SK-N-SH (cell line): ENCODE measurements around the gene OGA. TPM values are rescaled to one million over a fixed set of nuclear protein-coding genes. Genes with fewer than 3 reads are reported as not detected.

Experiments
- CTCF ChIA-PET: fragments of 300-600, 350-600 bp; formaldehyde crosslinking; extraction: SDS; loops from one replicate; lab custom pipeline; 2021; lab: Yijun Ruan, JAX
- POLR2A ChIA-PET: fragments of 350-600 bp; sonication (Branson Sonifier 250); formaldehyde crosslinking; extraction: SDS; loops from one replicate; lab custom pipeline; 2020; ENCODE audit warnings: antibody characterized with exemption, inconsistent platforms; lab: Yijun Ruan, JAX
- DNase-seq: peaks from one replicate; pipeline ENCODE4 v3.0.0; 2012
- H2AFZ ChIP-seq: fragments of 200-600 bp; sonication (generic); 2 replicates; pipeline ENCODE4 v1.8.1; 2016; ENCODE audit warnings: antibody characterized with exemption, mild to moderate bottlenecking, low read depth
- H3F3A ChIP-seq: fragments of 200-600 bp; sonication (generic); replicated peaks from 2 replicates; pipeline ENCODE3; 2016; ENCODE audit warnings: antibody characterized with exemption, mild to moderate bottlenecking; ENCODE audit not compliant: insufficient read depth
- H3K27ac ChIP-seq, 2 experiments: fragments of 200-500 bp in 1 of 2; fragments of 200-600 bp in 1 of 2; sonication (Bioruptor generic) in 1 of 2; sonication (generic), shearing (Covaris generic) in 1 of 2; 2 replicates each; pipeline versions ENCODE4 v1.5.1 to v1.6.1; 2014 to 2016; ENCODE audit warnings: low read depth in 2 of 2, inconsistent platforms in 1 of 2, low read length in 1 of 2, mild to moderate bottlenecking in 1 of 2, mixed read lengths in 1 of 2
- H3K27me3 ChIP-seq: fragments of 200-600 bp; sonication (generic), shearing (Covaris generic); 2 replicates; pipeline ENCODE4 v1.6.1; 2016; ENCODE audit warnings: mixed run types; ENCODE audit not compliant: insufficient read depth
- H3K36me3 ChIP-seq, 2 experiments: fragments of 200-500 bp in 1 of 2; fragments of 200-600 bp in 1 of 2; sonication (Bioruptor generic) in 1 of 2; sonication (generic) in 1 of 2; replicated peaks in 1 of 2; 2 replicates each; pipeline versions ENCODE3 to v1.5.1; 2014 to 2016; ENCODE audit warnings: low read length in 1 of 2, mild to moderate bottlenecking in 1 of 2; ENCODE audit not compliant: insufficient read depth in 2 of 2, control insufficient read depth in 1 of 2
- H3K4me1 ChIP-seq, 2 experiments: fragments of 200-500 bp in 1 of 2; fragments of 200-600 bp in 1 of 2; sonication (Bioruptor generic) in 1 of 2; sonication (generic), shearing (Covaris generic) in 1 of 2; 2 replicates each; pipeline versions ENCODE4 v1.5.1 to v1.6.1; 2014 to 2016; ENCODE audit warnings: low read depth in 1 of 2, low read length in 1 of 2, mixed run types in 1 of 2; ENCODE audit not compliant: insufficient read depth in 2 of 2, control insufficient read depth in 1 of 2
- H3K4me2 ChIP-seq: fragments of 200-600 bp; sonication (generic), shearing (Covaris generic); 2 replicates; pipeline ENCODE4 v1.6.1; 2017; ENCODE audit warnings: mixed run types
- H3K4me3 ChIP-seq, 2 experiments: fragments of 200-500 bp in 1 of 2; fragments of 200-600 bp in 1 of 2; sonication (Bioruptor generic) in 1 of 2; sonication (generic), shearing (Covaris generic) in 1 of 2; 2 replicates each; pipeline versions ENCODE4 v1.5.1 to v1.8.1; 2014 to 2016; ENCODE audit warnings: low read depth in 2 of 2, inconsistent platforms in 1 of 2, low read length in 1 of 2, mild to moderate bottlenecking in 1 of 2, mixed read lengths in 1 of 2, moderate library complexity in 1 of 2
- H3K79me2 ChIP-seq: fragments of 200-600 bp; sonication (generic); 2 replicates; pipeline ENCODE4 v1.8.1; 2017; ENCODE audit warnings: mild to moderate bottlenecking; ENCODE audit not compliant: insufficient read depth
- H3K9ac ChIP-seq: fragments of 200-600 bp; sonication (generic); 2 replicates; pipeline ENCODE4 v1.6.1; 2017; ENCODE audit warnings: mixed run types
- H3K9me2 ChIP-seq: fragments of 200-600 bp; sonication (generic); 2 replicates; pipeline ENCODE4 v1.6.1; 2017; ENCODE audit warnings: mixed run types
- H3K9me3 ChIP-seq: fragments of 200-600 bp; sonication (generic); 2 replicates; pipeline ENCODE4 v1.6.1; 2017; ENCODE audit warnings: mixed run types, mild to moderate bottlenecking, moderate library complexity
- H4K20me1 ChIP-seq: fragments of 200-600 bp; sonication (generic); 2 replicates; pipeline ENCODE4 v1.6.1; 2017; ENCODE audit warnings: mild to moderate bottlenecking, mixed run types; ENCODE audit not compliant: insufficient read depth
- CHD2 ChIP-seq: fragments of 150-350 bp; IDR thresholded peaks from 2 replicates; pipeline ENCODE4 v1.6.1; 2018; ENCODE audit warnings: low read length; ENCODE audit not compliant: partially characterized antibody
- EP300 ChIP-seq, 2 experiments: IDR thresholded peaks; 2 replicates each; pipeline versions ENCODE4 v1.4.0 to v1.6.1; 2012; ENCODE audit warnings: borderline replicate concordance in 1 of 2, low read depth in 1 of 2, low read length in 1 of 2
- EZH2phosphoT487 ChIP-seq: fragments of 200-600 bp; sonication (generic); IDR thresholded peaks from 2 replicates; pipeline ENCODE4 v1.6.1; 2017; ENCODE audit warnings: low read depth, mixed run types, mild to moderate bottlenecking, antibody characterized with exemption, moderate library complexity, borderline replicate concordance
- FOXJ3 ChIP-seq: sonication (generic); formaldehyde crosslinking; IDR thresholded peaks from 2 replicates; pipeline ENCODE4 v1.5.1; 2020; ENCODE audit warnings: mild to moderate bottlenecking, missing genetic modification reagents
- GABPA ChIP-seq: IDR thresholded peaks from 2 replicates; pipeline ENCODE4 v1.4.0; 2012; ENCODE audit warnings: low read depth, mild to moderate bottlenecking
- GATA2 ChIP-seq: sonication (generic); formaldehyde crosslinking; IDR thresholded peaks from 2 replicates; pipeline ENCODE4 v1.5.0; 2020; ENCODE audit warnings: mild to moderate bottlenecking, missing genetic modification reagents
- JUND ChIP-seq: IDR thresholded peaks from 2 replicates; pipeline ENCODE4 v1.4.0; 2012
- MXI1 ChIP-seq: IDR thresholded peaks from 2 replicates; pipeline ENCODE4 v1.6.1; 2012; ENCODE audit warnings: mild to moderate bottlenecking, low read depth, low read length, improper control_type of control experiment
- POLR2AphosphoS5 ChIP-seq: IDR thresholded peaks from 2 replicates; pipeline ENCODE4 v1.6.1; 2012; ENCODE audit warnings: low read depth, low read length
- RAD21 ChIP-seq: IDR thresholded peaks from 2 replicates; pipeline ENCODE4 v1.6.1; 2012; ENCODE audit warnings: mild to moderate bottlenecking, low read length
- RCOR1 ChIP-seq: fragments of 150-350 bp; IDR thresholded peaks from 2 replicates; pipeline ENCODE4 v1.6.1; 2017; ENCODE audit warnings: antibody characterized with exemption, low read length
- RFX5 ChIP-seq: IDR thresholded peaks from 2 replicates; pipeline ENCODE4 v1.6.1; 2012; ENCODE audit warnings: mild to moderate bottlenecking, improper control_type of control experiment, low read length
- RXRA ChIP-seq: IDR thresholded peaks from 2 replicates; pipeline ENCODE4 v1.4.0; 2012; ENCODE audit warnings: low read depth, mild to moderate bottlenecking, borderline replicate concordance
- SMC3 ChIP-seq: IDR thresholded peaks from 2 replicates; pipeline ENCODE4 v1.6.1; 2012; ENCODE audit warnings: low read depth, low read length, improper control_type of control experiment
- polyA plus RNA-seq, 3 experiments: library from polyadenylated mRNA; depleted of rRNA; stranded (reverse); fragments of >200 nt; gene quantifications; 2 replicates each; pipeline ENCODE4 v1.2.3, GENCODE V29; 2012
- TF ChIP-seq, protein P1 (sequence below): IDR thresholded peaks from 2 replicates; pipeline ENCODE4 v1.4.0; 2012; ENCODE audit warnings: low read depth, borderline replicate concordance
- TF ChIP-seq, protein P2 (sequence below): IDR thresholded peaks from 2 replicates; pipeline ENCODE4 v1.4.0; 2012; ENCODE audit warnings: low read depth
- TF ChIP-seq, protein P3 (sequence below): IDR thresholded peaks from 2 replicates; pipeline ENCODE4; 2012
- TF ChIP-seq, protein P4 (sequence below): fragments of 150-350 bp; IDR thresholded peaks from 2 replicates; pipeline ENCODE4 v1.6.1; 2016; ENCODE audit warnings: mild to moderate bottlenecking, low read depth, low read length

Gene OGA
- polyA plus RNA-seq, 1 of the 3 experiments (the other 2 are of a cell fraction): 24.8 TPM

DNA sequence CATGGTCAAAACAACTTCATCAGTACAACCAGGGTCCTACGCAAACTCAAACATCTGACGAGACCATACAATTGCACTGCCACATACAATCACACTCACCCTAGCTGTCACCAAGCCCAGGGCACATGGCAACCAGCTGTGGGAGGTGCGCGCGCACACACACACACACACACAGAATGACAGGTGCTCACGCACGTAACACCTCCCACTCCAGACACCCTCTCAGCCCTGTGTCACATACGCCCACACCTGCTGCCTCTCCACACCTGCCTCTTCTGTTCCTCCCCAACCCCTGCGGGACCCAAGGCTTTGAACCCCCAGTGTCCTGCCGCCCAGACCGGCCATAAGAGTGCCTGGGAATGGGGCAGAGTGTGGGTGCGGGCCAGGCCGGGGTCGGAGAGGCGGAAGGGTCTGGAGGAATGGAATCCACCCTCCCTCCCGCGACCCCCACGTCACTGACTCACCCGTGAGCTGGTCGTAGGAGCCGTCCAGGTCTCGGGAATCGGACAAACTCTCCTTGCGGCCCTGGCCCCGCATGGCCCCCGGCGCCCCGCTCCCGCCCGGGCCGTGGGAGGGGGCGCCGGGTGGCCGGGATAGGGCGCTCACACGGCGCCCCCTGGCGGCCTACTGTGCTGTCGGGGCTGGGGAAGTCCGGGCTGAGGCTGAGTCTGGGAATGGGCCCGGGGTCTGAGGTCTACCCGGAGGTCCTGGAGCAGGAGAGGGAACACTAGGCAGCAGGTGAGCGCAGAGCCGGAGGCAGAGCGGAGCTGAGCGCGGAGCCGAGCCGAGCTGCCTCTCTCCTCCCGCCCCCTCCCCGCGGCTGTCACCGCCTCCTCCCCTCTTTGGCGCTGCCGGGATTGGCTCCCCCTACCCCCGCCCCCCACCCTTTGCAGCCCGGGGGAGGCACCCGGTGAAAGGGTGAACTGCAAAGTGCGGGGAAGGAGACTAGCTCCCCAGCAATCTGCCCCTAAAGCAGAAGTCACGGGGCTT is 25.1 kb upstream of the OGA start, which contains the start of gene KCNIP2 (continued):
- TF ChIP-seq, protein P1, sequence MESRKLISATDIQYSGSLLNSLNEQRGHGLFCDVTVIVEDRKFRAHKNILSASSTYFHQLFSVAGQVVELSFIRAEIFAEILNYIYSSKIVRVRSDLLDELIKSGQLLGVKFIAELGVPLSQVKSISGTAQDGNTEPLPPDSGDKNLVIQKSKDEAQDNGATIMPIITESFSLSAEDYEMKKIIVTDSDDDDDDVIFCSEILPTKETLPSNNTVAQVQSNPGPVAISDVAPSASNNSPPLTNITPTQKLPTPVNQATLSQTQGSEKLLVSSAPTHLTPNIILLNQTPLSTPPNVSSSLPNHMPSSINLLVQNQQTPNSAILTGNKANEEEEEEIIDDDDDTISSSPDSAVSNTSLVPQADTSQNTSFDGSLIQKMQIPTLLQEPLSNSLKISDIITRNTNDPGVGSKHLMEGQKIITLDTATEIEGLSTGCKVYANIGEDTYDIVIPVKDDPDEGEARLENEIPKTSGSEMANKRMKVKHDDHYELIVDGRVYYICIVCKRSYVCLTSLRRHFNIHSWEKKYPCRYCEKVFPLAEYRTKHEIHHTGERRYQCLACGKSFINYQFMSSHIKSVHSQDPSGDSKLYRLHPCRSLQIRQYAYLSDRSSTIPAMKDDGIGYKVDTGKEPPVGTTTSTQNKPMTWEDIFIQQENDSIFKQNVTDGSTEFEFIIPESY: no peak
- TF ChIP-seq SMC3 (0 out of 2 replicates have a peak, but pooled peaks have one; percentile 11), EZH2phosphoT487 (no peak), POLR2AphosphoS5 (no peak), RXRA (no peak), MXI1 (peak; percentile 20; the same call in 1 of the 2 replicates), RCOR1 (no peak), JUND (no peak)
- TF ChIP-seq, protein P2, sequence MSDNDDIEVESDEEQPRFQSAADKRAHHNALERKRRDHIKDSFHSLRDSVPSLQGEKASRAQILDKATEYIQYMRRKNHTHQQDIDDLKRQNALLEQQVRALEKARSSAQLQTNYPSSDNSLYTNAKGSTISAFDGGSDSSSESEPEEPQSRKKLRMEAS: no peak
- TF ChIP-seq, protein P3, sequence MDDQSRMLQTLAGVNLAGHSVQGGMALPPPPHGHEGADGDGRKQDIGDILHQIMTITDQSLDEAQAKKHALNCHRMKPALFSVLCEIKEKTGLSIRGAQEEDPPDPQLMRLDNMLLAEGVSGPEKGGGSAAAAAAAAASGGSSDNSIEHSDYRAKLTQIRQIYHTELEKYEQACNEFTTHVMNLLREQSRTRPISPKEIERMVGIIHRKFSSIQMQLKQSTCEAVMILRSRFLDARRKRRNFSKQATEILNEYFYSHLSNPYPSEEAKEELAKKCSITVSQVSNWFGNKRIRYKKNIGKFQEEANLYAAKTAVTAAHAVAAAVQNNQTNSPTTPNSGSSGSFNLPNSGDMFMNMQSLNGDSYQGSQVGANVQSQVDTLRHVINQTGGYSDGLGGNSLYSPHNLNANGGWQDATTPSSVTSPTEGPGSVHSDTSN: no peak

DNA sequence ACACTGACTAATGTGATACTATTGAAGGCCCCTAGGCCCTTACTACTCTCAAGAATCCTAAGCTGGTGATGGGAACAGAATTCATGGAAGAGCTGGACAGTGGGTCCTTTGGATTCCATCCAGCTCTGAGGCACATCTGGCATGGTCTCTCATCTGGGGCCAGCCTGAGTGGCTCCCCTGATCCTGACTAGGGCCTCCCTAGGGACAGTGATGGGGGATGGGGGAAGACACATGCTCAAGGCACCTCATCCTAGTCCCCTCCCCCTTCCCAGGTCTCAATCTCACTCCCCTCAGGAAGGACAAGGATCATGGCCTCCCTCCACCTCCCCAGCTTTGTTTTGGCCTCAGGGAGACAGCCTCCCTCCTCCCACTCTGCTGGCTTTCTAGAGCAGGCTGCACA is 23.6 kb upstream of the OGA start:
- H3K27me3 ChIP-seq: no peaks in the 10 kb centered on the region
- no peaks in the 10 kb centered on the region for H3K9me3 ChIP-seq
- H3K4me1 ChIP-seq: peaks cover 0 to 16% of the 10 kb centered on the region in 2 experiments; a peak in 1 of 4 replicates
- no peak overlapping the region for H3K4me3 ChIP-seq
- ChIA-PET POLR2A (interaction anchor here (1.6 to 2.7 kb wide), 2 partner anchors 9 to 23 kb away, joined by 3 to 10 read pairs; partner anchors contain the start of gene OGA), CTCF (interaction anchor here (0.8 to 13.4 kb wide), 26 partner anchors 12 to 632 kb away, joined by 3 to 301 read pairs (median 10); partner anchors contain the start of genes ARMH3, HPS6, NPM3 and OGA)
- H3K36me3 ChIP-seq: peaks cover 0 to 4% of the 10 kb centered on the region in 2 experiments
- H3K4me2 ChIP-seq: no peak overlapping the region
- H3K27ac ChIP-seq: no peak overlapping the region
- no peak overlapping the region for H2AFZ ChIP-seq
- H3K9ac ChIP-seq: no peak overlapping the region
- 0 out of 2 replicates have a peak, but pooled peaks cover 4% of the 10 kb centered on the region for H4K20me1 ChIP-seq
- no peak for TF ChIP-seq RAD21
- TF ChIP-seq CHD2: no peak
- TF ChIP-seq RFX5: no peak
- no peak for TF ChIP-seq JUND
- no peak for TF ChIP-seq GATA2 (CRISPR knock-in tag)
- TF ChIP-seq GABPA: no peak
- TF ChIP-seq EP300 (IDR thresholded peaks at IDR 0.05; ENCODE audit: borderline replicate concordance in 1 of 2, low read depth in 1 of 2, low read length in 1 of 2): no peak
- no peak for TF ChIP-seq FOXJ3
- TF ChIP-seq, protein P1: no peak
- TF ChIP-seq, protein P4, sequence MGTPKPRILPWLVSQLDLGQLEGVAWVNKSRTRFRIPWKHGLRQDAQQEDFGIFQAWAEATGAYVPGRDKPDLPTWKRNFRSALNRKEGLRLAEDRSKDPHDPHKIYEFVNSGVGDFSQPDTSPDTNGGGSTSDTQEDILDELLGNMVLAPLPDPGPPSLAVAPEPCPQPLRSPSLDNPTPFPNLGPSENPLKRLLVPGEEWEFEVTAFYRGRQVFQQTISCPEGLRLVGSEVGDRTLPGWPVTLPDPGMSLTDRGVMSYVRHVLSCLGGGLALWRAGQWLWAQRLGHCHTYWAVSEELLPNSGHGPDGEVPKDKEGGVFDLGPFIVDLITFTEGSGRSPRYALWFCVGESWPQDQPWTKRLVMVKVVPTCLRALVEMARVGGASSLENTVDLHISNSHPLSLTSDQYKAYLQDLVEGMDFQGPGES: no peak
- TF ChIP-seq, protein P3: no peak
- no peaks in the 10 kb centered on the region for H3K9me2 ChIP-seq
- H3F3A ChIP-seq: peaks cover 7% of the 10 kb centered on the region
- DNase-seq: peak; percentile 44
- H3K79me2 ChIP-seq: peaks cover 5% of the 10 kb centered on the region; the same call in 1 of the 2 replicates
